GM18861 (cell line): ENCODE data around the gene LRP3.
A peak's percentile ranks its signal among the peaks of the same experiment; 100 is the strongest.
"Not testable (repeated sequence)": the region's sequence is repeated elsewhere in the genome, so short reads cannot be mapped to it uniquely, and the experiment has no call there.

ENCODE experiments used
- ATAC-seq: cut with Tn5 transposase; IDR thresholded peaks from one replicate; pipeline ENCODE4 v1.9.1; 2021; ENCODE audit not compliant: unreplicated experiment

LRP3 gene

GRCh38 chr19:33175886-33176669, 18.1 kb upstream of the LRP3 start:
- no peak for ATAC-seq

GRCh38 chr19:33176670-33177416, 17.3 kb upstream of the LRP3 start:
- peak; percentile 72 for ATAC-seq

- ATAC-seq, result no peak
These were observed 16.6 kb upstream of the LRP3 start for GRCh38 chr19:33177417-33177979.

GRCh38 chr19:33186431-33187182, 7.5 kb upstream of the LRP3 start:
- ATAC-seq, result no peak

GRCh38 chr19:33187183-33187540, 7.0 kb upstream of the LRP3 start:
- no peak for ATAC-seq

- ATAC-seq, result no peak
These were observed 4.7 kb upstream of the LRP3 start for GRCh38 chr19:33189453-33189852.

- not testable (repeated sequence) for ATAC-seq
These were observed 3.0 kb upstream of the LRP3 start for GRCh38 chr19:33191092-33191491.

GRCh38 chr19:33191501-33191900, 2.6 kb upstream of the LRP3 start:
- no peak for ATAC-seq

- no peak for ATAC-seq
These were observed 2.1 kb upstream of the LRP3 start for GRCh38 chr19:33192010-33192409.

- no peak for ATAC-seq
These were observed 763 bp upstream of the LRP3 start for GRCh38 chr19:33193269-33193864.

- ATAC-seq, result no peak
These were observed 379 bp downstream of the LRP3 start for GRCh38 chr19:33194532-33194885.

- ATAC-seq, result no peak
These were observed 935 bp downstream of the LRP3 start for GRCh38 chr19:33194886-33195644.

- ATAC-seq, result no peak
These were observed 1.7 kb downstream of the LRP3 start for GRCh38 chr19:33195645-33196347.

- no peak for ATAC-seq
These were observed 2.5 kb downstream of the LRP3 start for GRCh38 chr19:33196446-33197193.

GRCh38 chr19:33197591-33198000, 3.5 kb downstream of the LRP3 start:
- no peak for ATAC-seq

- ATAC-seq, result no peak
These were observed 4.0 kb downstream of the LRP3 start for GRCh38 chr19:33198169-33198568.

GRCh38 chr19:33199441-33200265, 5.5 kb downstream of the LRP3 start:
- no peak for ATAC-seq

- ATAC-seq, result no peak
These were observed 7.3 kb downstream of the LRP3 start for GRCh38 chr19:33201473-33201872.
